Right lobe of liver (tissue), 6 donors: Measurements from ENCODE around the gene SLC25A47. TPM values are rescaled to one million over a fixed set of nuclear protein-coding genes. Genes with fewer than 3 reads are reported as not detected.
A peak's percentile ranks its signal among the peaks of the same experiment; 100 is the strongest.
"Not testable (repeated sequence)": the region's sequence is repeated elsewhere in the genome, so short reads cannot be mapped to it uniquely, and the experiment has no call there.

Source experiments
- ATAC-seq, 4 donors: fragments of 200-7000 bp; cut with Tn5 transposase; one replicate each; pipeline ENCODE4 v1.9.1; 2020; ENCODE audit warnings: mild to moderate bottlenecking in 4 of 4, moderate library complexity in 4 of 4
- DNase-seq, 3 donors: peaks; one replicate each; pipeline ENCODE4 v3.0.0-alpha.2; 2020
- H3K27ac ChIP-seq, 3 donors: fragments of 200-600 bp; one replicate each; pipeline ENCODE4 v1.8.0; 2022
- H3K27me3 ChIP-seq, 2 donors: fragments of 200-600 bp; one replicate each; pipeline ENCODE4 v1.8.0; 2022
- H3K36me3 ChIP-seq, 4 donors: fragments of 200-600 bp; sonication (generic) in 1 of 4; one replicate each; pipeline versions ENCODE4 v1.5.1 to v1.8.0; 2017 to 2022; ENCODE audit warnings: control low read depth in 1 of 4
- H3K4me1 ChIP-seq, 4 donors: fragments of 200-600 bp; sonication (generic) in 1 of 4; one replicate each; pipeline versions ENCODE4 v1.5.1 to v1.8.0; 2017 to 2022; ENCODE audit warnings: control low read depth in 1 of 4
- H3K4me3 ChIP-seq, 3 donors: fragments of 200-600 bp; one replicate each; pipeline ENCODE4 v1.8.0; 2022
- H3K9me3 ChIP-seq, 4 donors: fragments of 200-600 bp; sonication (generic) in 1 of 4; one replicate each; pipeline versions ENCODE4 v1.5.1 to v1.8.0; 2017 to 2022; ENCODE audit warnings: control low read depth in 1 of 4
- CTCF ChIP-seq, 4 donors: fragments of 200-600 bp in 3 of 4; fragments of 450-650 bp in 1 of 4; IDR thresholded peaks; one replicate each; pipeline versions ENCODE4 v1.5.1 to v1.8.0; 2016 to 2022; ENCODE audit warnings: antibody characterized with exemption in 4 of 4, mild to moderate bottlenecking in 2 of 4
- POLR2A ChIP-seq: fragments of 450-650 bp; IDR thresholded peaks from one replicate; pipeline ENCODE4 v1.6.1; 2017; ENCODE audit warnings: antibody characterized with exemption, mild to moderate bottlenecking
- WGBS: methylation state at CpG from one replicate; pipeline ENCODE4 v1.1.6; 2018; ENCODE audit warnings: low coverage, low lambda C conversion rate; ENCODE audit not compliant: insufficient coverage; ENCODE audit errors: missing lambda C conversion rate; 5-methylcytosine and 5-hydroxymethylcytosine counted together
- intact Hi-C, 2 donors: fragments of 100-400 bp; cut with DNase I; formaldehyde crosslinking; loops; one replicate each; pipeline versions ENCODE4 v1.11.2 to v1.14.1; 2022
- total RNA-seq, 6 experiments: library from RNA; depleted of rRNA in 2 of 6; stranded (reverse); fragments of >200 nt in 2 of 6; fragmentation: NEBNext Ultra II Directional in 3 of 6; extraction: Animal tissue kit (Norgen Biotek cat#: 25700) in 3 of 6; gene quantifications; one replicate each; pipeline versions ENCODE4 v1.1.0 to v1.2.4, GENCODE V29; 2016 to 2023
- donor health status: DM: no; HTN: yes; CAD: no.
- donor health status: DM: no; HTN: no; CAD: no.
- donor health status: DM: no; HTN: no; CAD: no.
- donor health status: DM: no; HTN: yes; CAD: no.
- donor health status: DM: no; HTN: yes; CAD: no.

Gene SLC25A47
- total RNA-seq, 6 experiments from 2014 or later = 74.8 to 378 (median 229) TPM

- Histone ChIP-seq H3K36me3 (no peaks in the 10 kb centered on the region), H3K4me3 (no peak overlapping the region), H3K27ac (no peak overlapping the region), H3K27me3 (no peaks in the 10 kb centered on the region), H3K4me1 (peaks cover 0 to 26% (median 10%) of the 10 kb centered on the region in 4 donors), H3K9me3 (no peaks in the 10 kb centered on the region)
- WGBS = 15% methylated on average over 5 of the region's 8 CpGs
- intact Hi-C loops = loop anchor here in 1 of 2 donors (10.0 kb wide), 1 partner anchor 66 kb away; the partner anchor contains the start of gene WDR25
- DNase-seq = no peak
- TF ChIP-seq POLR2A (no peak), CTCF (IDR thresholded peaks at IDR 0.05) (peak in 1 of 4 donors; percentile 7)
- ATAC-seq = peak in 1 of 4 donors; percentile 9
Measured at GRCh38 chr14:100309028-100309737, 14.0 kb upstream of the SLC25A47 start.

- H3K27ac ChIP-seq, H3K27me3 ChIP-seq, intact Hi-C loops, H3K36me3 ChIP-seq, DNase-seq, H3K4me3 ChIP-seq, ATAC-seq, H3K9me3 ChIP-seq: not testable (repeated sequence)
- peaks cover 0 to 19% (median 8%) of the 10 kb centered on the region in 4 donors for H3K4me1 ChIP-seq
- 35% methylated on average over 13 of the region's 18 CpGs for WGBS
Measured at GRCh38 chr14:100312110-100312876, 10.8 kb upstream of the SLC25A47 start.

- TF ChIP-seq POLR2A (no peak), CTCF (IDR thresholded peaks at IDR 0.05) (no peak)
- no peak for ATAC-seq
- 28% methylated on average over 4 of the region's 10 CpGs for WGBS
Measured at GRCh38 chr14:100312877-100313400, 10.2 kb upstream of the SLC25A47 start.

GRCh38 chr14:100313464-100314230 is 9.5 kb upstream of the SLC25A47 start:
- intact Hi-C loops = no loop called here
- no peak for ATAC-seq

More at GRCh38 chr14:100312877-100313400, 10.2 kb upstream of the SLC25A47 start:
- no peak overlapping the region for H3K27ac ChIP-seq
- DNase-seq = no peak
- H3K36me3 ChIP-seq = no peaks in the 10 kb centered on the region
- H3K4me1 ChIP-seq = peaks cover 0 to 13% (median 5%) of the 10 kb centered on the region in 4 donors
- H3K27me3 ChIP-seq = no peaks in the 10 kb centered on the region
- intact Hi-C loops = no loop called here
- no peak overlapping the region for H3K4me3 ChIP-seq
- no peaks in the 10 kb centered on the region for H3K9me3 ChIP-seq

More at GRCh38 chr14:100313464-100314230, 9.5 kb upstream of the SLC25A47 start:
- no peaks in the 10 kb centered on the region for H3K9me3 ChIP-seq
- no peak for TF ChIP-seq CTCF (IDR thresholded peaks at IDR 0.05)
- H3K4me1 ChIP-seq = peaks cover 0 to 9% (median 4%) of the 10 kb centered on the region in 4 donors
- H3K27me3 ChIP-seq = no peaks in the 10 kb centered on the region
- no peak for DNase-seq
- H3K4me3 ChIP-seq = no peak overlapping the region
- H3K36me3 ChIP-seq = no peaks in the 10 kb centered on the region
- no peak overlapping the region for H3K27ac ChIP-seq
- 93% methylated on average over 10 of the region's 26 CpGs for WGBS
